ENCODE measurements around the gene PCGF3.
"Not testable (repeated sequence)": the region's sequence is repeated elsewhere in the genome, so short reads cannot be mapped to it uniquely, and the experiment has no call there.

GRCh38 chr4:753186-753585, 47.6 kb downstream of the PCGF3 start:
- not testable (repeated sequence) for TF ChIP-seq HES1 (IDR thresholded peaks at IDR 0.05; ENCODE audit: low read depth); ETS1 (conservative IDR thresholded peaks at IDR 0.05; ENCODE audit: control insufficient read depth, low read depth, low read length); CTCF (IDR thresholded peaks at IDR 0.05 in 2 of 3, conservative IDR thresholded peaks at IDR 0.05 in 1 of 3; ENCODE audit: insufficient read depth in 2 of 3, low read depth in 1 of 3, low read length in 3 of 3); ZNF12 (CRISPR knock-in tag; IDR thresholded peaks at IDR 0.05); KHSRP (IDR thresholded peaks at IDR 0.05); SMAD1 (IDR thresholded peaks at IDR 0.05; ENCODE audit: low read depth, low read length, partially characterized antibody)

Data from K562 (cell line).